DMS 273 (cell line): Measurements from ENCODE around the gene PIK3CD.
A peak's percentile ranks its signal among the peaks of the same experiment; 100 is the strongest.
"Not testable (repeated sequence)": the region's sequence is repeated elsewhere in the genome, so short reads cannot be mapped to it uniquely, and the experiment has no call there.

Experiments used
- DNase-seq: peaks from one replicate; lab custom pipeline; 2025; ENCODE audit not compliant: unreplicated experiment; lab: John Stamatoyannopoulos, UW

The PIK3CD gene

GRCh38 chr1:9653491-9654050 is 2.0 kb downstream of the PIK3CD start:
- no peak for DNase-seq

- DNase-seq: no peak
Observed at GRCh38 chr1:9654051-9654833, 2.7 kb downstream of the PIK3CD start.

- DNase-seq: no peak
Observed at GRCh38 chr1:9654834-9655723, 3.5 kb downstream of the PIK3CD start.

- DNase-seq: no peak
Observed at GRCh38 chr1:9655836-9656235, 4.3 kb downstream of the PIK3CD start.

- no peak for DNase-seq
Observed at GRCh38 chr1:9657521-9658032, 6.0 kb downstream of the PIK3CD start.

- DNase-seq: no peak
Observed at GRCh38 chr1:9658199-9658598, 6.7 kb downstream of the PIK3CD start.

- DNase-seq: no peak
Observed at GRCh38 chr1:9659328-9659727, 7.8 kb downstream of the PIK3CD start.

- DNase-seq: no peak
Observed at GRCh38 chr1:9663257-9663656, 11.7 kb downstream of the PIK3CD start.

- DNase-seq: no peak
Observed at GRCh38 chr1:9665193-9665592, 13.7 kb downstream of the PIK3CD start.

- no peak for DNase-seq
Observed at GRCh38 chr1:9668080-9668479, 16.5 kb downstream of the PIK3CD start.

- no peak for DNase-seq
Observed at GRCh38 chr1:9670085-9670484, 18.6 kb downstream of the PIK3CD start.

GRCh38 chr1:9671377-9672140 is 20.0 kb downstream of the PIK3CD start:
- no peak for DNase-seq

GRCh38 chr1:9672444-9672843 is 20.9 kb downstream of the PIK3CD start:
- DNase-seq: no peak

- DNase-seq: no peak
Observed at GRCh38 chr1:9675393-9675792, 23.9 kb downstream of the PIK3CD start.

GRCh38 chr1:9676128-9676527 is 24.6 kb downstream of the PIK3CD start:
- not testable (repeated sequence) for DNase-seq

- DNase-seq: peak; percentile 30
Observed at GRCh38 chr1:9676815-9677393, 25.4 kb downstream of the PIK3CD start.

GRCh38 chr1:9680091-9680490 is 28.6 kb downstream of the PIK3CD start:
- DNase-seq: no peak

GRCh38 chr1:9680828-9681227 is 29.3 kb downstream of the PIK3CD start:
- no peak for DNase-seq

GRCh38 chr1:9684801-9685200 is 33.3 kb downstream of the PIK3CD start:
- no peak for DNase-seq

GRCh38 chr1:9687120-9687873 is 35.8 kb downstream of the PIK3CD start:
- DNase-seq: peak; percentile 80
